WTC11 (cell line): Measurements from ENCODE around the gene RABIF. TPM values are rescaled to one million over a fixed set of nuclear protein-coding genes. Genes with fewer than 3 reads are reported as not detected.

ENCODE experiments used
- ATAC-seq: fragments of 200-7000 bp; cut with Tn5 transposase; 2 replicates; pipeline ENCODE4 v1.10.0; 2021; ENCODE audit warnings: mild to moderate bottlenecking, moderate library complexity
- CTCF ChIA-PET: fragments of 300-600 bp; sonication (Branson Sonifier 250); formaldehyde crosslinking; loops from one replicate; lab custom pipeline; 2021; ENCODE audit warnings: antibody characterized with exemption; lab: Charles Lee
- POLR2A ChIA-PET: fragments of 350-600 bp; sonication (Branson Sonifier 250); formaldehyde crosslinking; loops from one replicate; lab custom pipeline; 2021; ENCODE audit warnings: antibody characterized with exemption; lab: Charles Lee
- DNase-seq: peaks from one replicate; pipeline ENCODE4 v3.0.0; 2021; ENCODE audit warnings: low spot score
- H3K27ac Mint-ChIP-seq: 2 replicates; pipeline ENCODE4 v1.8.0; 2021; ENCODE audit warnings: mixed read lengths
- H3K27me3 Mint-ChIP-seq: 2 replicates; pipeline ENCODE4 v1.8.0; 2021; ENCODE audit warnings: low read depth, mild to moderate bottlenecking, moderate library complexity, mixed read lengths
- H3K36me3 Mint-ChIP-seq: 2 replicates; pipeline ENCODE4 v1.8.0; 2021; ENCODE audit warnings: mixed read lengths
- H3K4me1 Mint-ChIP-seq: 2 replicates; pipeline ENCODE4 v1.8.0; 2022; ENCODE audit warnings: mixed read lengths
- H3K4me3 Mint-ChIP-seq: 2 replicates; pipeline ENCODE4 v1.8.0; 2021; ENCODE audit warnings: mild to moderate bottlenecking, moderate library complexity, mixed read lengths
- H3K9me3 Mint-ChIP-seq: 2 replicates; pipeline ENCODE4 v1.8.0; 2021; ENCODE audit warnings: mixed read lengths
- AR ChIP-seq: fragments of 250-450 bp; sonication (Bioruptor Pico); IDR thresholded peaks from 2 replicates; pipeline ENCODE4 v1.9.0; 2021; ENCODE audit warnings: mild to moderate bottlenecking
- CREB1 ChIP-seq: sonication (generic); formaldehyde crosslinking; IDR thresholded peaks from 2 replicates; pipeline ENCODE4 v1.8.0; 2023; ENCODE audit warnings: mild to moderate bottlenecking, missing genetic modification reagents
- EMX1 ChIP-seq: fragments of 250-450 bp; sonication (Bioruptor Pico); IDR thresholded peaks from 2 replicates; pipeline ENCODE4 v1.8.0; 2021; ENCODE audit warnings: mild to moderate bottlenecking
- FOXP4 ChIP-seq: sonication (generic); formaldehyde crosslinking; IDR thresholded peaks from 2 replicates; pipeline ENCODE4 v1.8.0; 2022; ENCODE audit warnings: mild to moderate bottlenecking, missing genetic modification reagents
- GRHL2 ChIP-seq: fragments of 250-450 bp; sonication (Bioruptor Pico); IDR thresholded peaks from 2 replicates; pipeline ENCODE4 v1.8.0; 2022; ENCODE audit warnings: mild to moderate bottlenecking, moderate library complexity; ENCODE audit not compliant: insufficient replicate concordance, severe bottlenecking
- GTF2I ChIP-seq: fragments of 250-450 bp; sonication (Bioruptor Pico); conservative IDR thresholded peaks from 2 replicates; pipeline ENCODE4 v1.4.0; 2021; ENCODE audit warnings: mild to moderate bottlenecking
- MAX ChIP-seq: sonication (generic); formaldehyde crosslinking; IDR thresholded peaks from 2 replicates; pipeline ENCODE4 v1.8.0; 2022; ENCODE audit warnings: mild to moderate bottlenecking, missing genetic modification reagents
- TEAD4 ChIP-seq: sonication (generic); formaldehyde crosslinking; IDR thresholded peaks from 2 replicates; pipeline ENCODE4 v1.8.0; 2022; ENCODE audit warnings: mild to moderate bottlenecking, missing genetic modification reagents
- ZNF396 ChIP-seq: fragments of 250-450 bp; sonication (Bioruptor Pico); IDR thresholded peaks from 2 replicates; pipeline ENCODE4 v1.8.0; 2021; ENCODE audit warnings: mild to moderate bottlenecking, moderate library complexity, borderline replicate concordance
- total RNA-seq: library from RNA; stranded (reverse); gene quantifications from 3 replicates; pipeline ENCODE4 v1.2.3, GENCODE V29; 2021
- TF ChIP-seq, protein P1 (sequence below): fragments of 250-450 bp; sonication (Bioruptor Pico); IDR thresholded peaks from 2 replicates; pipeline ENCODE4 v1.9.0; 2021; ENCODE audit warnings: mild to moderate bottlenecking
- TF ChIP-seq, protein P2 (sequence below): sonication (generic); formaldehyde crosslinking; IDR thresholded peaks from 2 replicates; pipeline ENCODE4 v1.8.1; 2022; ENCODE audit warnings: low read depth, mild to moderate bottlenecking, moderate library complexity, missing genetic modification reagents, borderline replicate concordance
- TF ChIP-seq, protein P3 (sequence below): fragments of 250-450 bp; sonication (Bioruptor Pico); IDR thresholded peaks from 2 replicates; pipeline ENCODE4 v1.9.0; 2021; ENCODE audit warnings: moderate library complexity, mild to moderate bottlenecking, inconsistent platforms, borderline replicate concordance
- TF ChIP-seq, protein P4 (sequence below): fragments of 250-450 bp; sonication (Bioruptor Pico); IDR thresholded peaks from 2 replicates; pipeline ENCODE4 v2.1.2; 2022; ENCODE audit warnings: mild to moderate bottlenecking, moderate library complexity
- TF ChIP-seq, protein P5 (sequence below): sonication (generic); formaldehyde crosslinking; IDR thresholded peaks from 2 replicates; pipeline ENCODE4 v1.8.0; 2022; ENCODE audit warnings: mild to moderate bottlenecking, missing genetic modification reagents
- TF ChIP-seq, protein P6 (sequence below): sonication (generic); formaldehyde crosslinking; IDR thresholded peaks from 2 replicates; pipeline ENCODE4 v1.8.1; 2023; ENCODE audit warnings: mild to moderate bottlenecking, moderate library complexity, missing genetic modification reagents

Gene RABIF
- total RNA-seq, 1 experiment from 2014 or later, result 6.6 TPM

- H3K27me3 Mint-ChIP-seq, result no peaks in the 10 kb centered on the region
- TF ChIP-seq, protein P1, sequence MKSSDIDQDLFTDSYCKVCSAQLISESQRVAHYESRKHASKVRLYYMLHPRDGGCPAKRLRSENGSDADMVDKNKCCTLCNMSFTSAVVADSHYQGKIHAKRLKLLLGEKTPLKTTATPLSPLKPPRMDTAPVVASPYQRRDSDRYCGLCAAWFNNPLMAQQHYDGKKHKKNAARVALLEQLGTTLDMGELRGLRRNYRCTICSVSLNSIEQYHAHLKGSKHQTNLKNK, result no peak
- TF ChIP-seq CREB1 (no peak), GTF2I (CRISPR knock-in tag) (no peak), GRHL2 (CRISPR knock-in tag) (no peak)
- TF ChIP-seq, protein P2, sequence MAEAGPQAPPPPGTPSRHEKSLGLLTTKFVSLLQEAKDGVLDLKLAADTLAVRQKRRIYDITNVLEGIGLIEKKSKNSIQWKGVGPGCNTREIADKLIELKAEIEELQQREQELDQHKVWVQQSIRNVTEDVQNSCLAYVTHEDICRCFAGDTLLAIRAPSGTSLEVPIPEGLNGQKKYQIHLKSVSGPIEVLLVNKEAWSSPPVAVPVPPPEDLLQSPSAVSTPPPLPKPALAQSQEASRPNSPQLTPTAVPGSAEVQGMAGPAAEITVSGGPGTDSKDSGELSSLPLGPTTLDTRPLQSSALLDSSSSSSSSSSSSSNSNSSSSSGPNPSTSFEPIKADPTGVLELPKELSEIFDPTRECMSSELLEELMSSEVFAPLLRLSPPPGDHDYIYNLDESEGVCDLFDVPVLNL (CRISPR knock-in tag), result no peak
- TF ChIP-seq, protein P3, sequence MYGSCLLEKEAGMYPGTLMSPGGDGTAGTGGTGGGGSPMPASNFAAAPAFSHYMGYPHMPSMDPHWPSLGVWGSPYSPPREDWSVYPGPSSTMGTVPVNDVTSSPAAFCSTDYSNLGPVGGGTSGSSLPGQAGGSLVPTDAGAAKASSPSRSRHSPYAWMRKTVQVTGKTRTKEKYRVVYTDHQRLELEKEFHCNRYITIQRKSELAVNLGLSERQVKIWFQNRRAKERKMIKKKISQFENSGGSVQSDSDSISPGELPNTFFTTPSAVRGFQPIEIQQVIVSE (CRISPR knock-in tag), result no peak
- TF ChIP-seq, protein P4, sequence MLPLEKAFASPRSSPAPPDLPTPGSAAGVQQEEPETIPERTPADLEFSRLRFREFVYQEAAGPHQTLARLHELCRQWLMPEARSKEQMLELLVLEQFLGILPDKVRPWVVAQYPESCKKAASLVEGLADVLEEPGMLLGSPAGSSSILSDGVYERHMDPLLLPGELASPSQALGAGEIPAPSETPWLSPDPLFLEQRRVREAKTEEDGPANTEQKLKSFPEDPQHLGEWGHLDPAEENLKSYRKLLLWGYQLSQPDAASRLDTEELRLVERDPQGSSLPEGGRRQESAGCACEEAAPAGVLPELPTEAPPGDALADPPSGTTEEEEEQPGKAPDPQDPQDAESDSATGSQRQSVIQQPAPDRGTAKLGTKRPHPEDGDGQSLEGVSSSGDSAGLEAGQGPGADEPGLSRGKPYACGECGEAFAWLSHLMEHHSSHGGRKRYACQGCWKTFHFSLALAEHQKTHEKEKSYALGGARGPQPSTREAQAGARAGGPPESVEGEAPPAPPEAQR (CRISPR knock-in tag), result no peak
- TF ChIP-seq, all 79 proteins: peak for 0
- no peak overlapping the region for H3K27ac Mint-ChIP-seq
- ATAC-seq (no peak), DNase-seq (no peak)
- H3K9me3 Mint-ChIP-seq, result no peaks in the 10 kb centered on the region
- peaks cover 32% of the 10 kb centered on the region for H3K36me3 Mint-ChIP-seq
- H3K4me3 Mint-ChIP-seq, result no peak overlapping the region
- peaks cover 14% of the 10 kb centered on the region for H3K4me1 Mint-ChIP-seq
- ChIA-PET CTCF (no interaction called here), POLR2A (interaction anchor here (2.0 kb wide), 1 partner anchor 29 kb away, joined by 6 read pairs; the partner anchor contains the start of gene RABIF)
Measured at GRCh38 chr1:202858789-202859414, 30.0 kb downstream of the RABIF start.

DNA sequence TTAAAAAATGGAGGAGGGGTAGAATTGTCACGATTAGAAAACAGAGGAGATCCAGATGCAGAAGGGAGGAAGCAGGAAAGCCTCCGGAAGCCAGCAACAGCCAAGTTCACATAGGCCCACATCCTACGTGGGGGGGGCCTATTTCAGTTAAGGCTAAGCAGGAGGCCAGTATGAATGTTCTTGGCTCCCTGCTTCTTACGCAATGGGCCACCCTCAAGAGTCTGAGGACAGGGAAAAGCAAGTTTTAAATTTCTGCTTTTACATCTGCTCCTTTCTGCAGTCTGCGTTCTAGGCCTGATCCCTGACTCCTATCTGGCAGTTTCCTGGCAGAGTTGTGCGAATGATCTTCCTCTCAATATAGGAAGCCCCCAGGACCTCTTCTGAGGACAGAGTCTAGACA, 30.6 kb downstream of the RABIF start:
- POLR2A ChIA-PET, result no interaction called here
- DNase-seq (no peak), ATAC-seq (no peak)
- no peaks in the 10 kb centered on the region for H3K27me3 Mint-ChIP-seq
- peaks cover 14% of the 10 kb centered on the region for H3K4me1 Mint-ChIP-seq
- H3K36me3 Mint-ChIP-seq, result peaks cover 32% of the 10 kb centered on the region
- TF ChIP-seq AR (CRISPR knock-in tag), result no peak
- TF ChIP-seq MAX (CRISPR knock-in tag), result no peak
- no peak for TF ChIP-seq ZNF396 (CRISPR knock-in tag)
- TF ChIP-seq, protein P5, sequence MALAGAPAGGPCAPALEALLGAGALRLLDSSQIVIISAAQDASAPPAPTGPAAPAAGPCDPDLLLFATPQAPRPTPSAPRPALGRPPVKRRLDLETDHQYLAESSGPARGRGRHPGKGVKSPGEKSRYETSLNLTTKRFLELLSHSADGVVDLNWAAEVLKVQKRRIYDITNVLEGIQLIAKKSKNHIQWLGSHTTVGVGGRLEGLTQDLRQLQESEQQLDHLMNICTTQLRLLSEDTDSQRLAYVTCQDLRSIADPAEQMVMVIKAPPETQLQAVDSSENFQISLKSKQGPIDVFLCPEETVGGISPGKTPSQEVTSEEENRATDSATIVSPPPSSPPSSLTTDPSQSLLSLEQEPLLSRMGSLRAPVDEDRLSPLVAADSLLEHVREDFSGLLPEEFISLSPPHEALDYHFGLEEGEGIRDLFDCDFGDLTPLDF (CRISPR knock-in tag), result no peak
- no peak overlapping the region for H3K4me3 Mint-ChIP-seq
- H3K9me3 Mint-ChIP-seq, result no peaks in the 10 kb centered on the region
- CTCF ChIA-PET, result no interaction called here
- H3K27ac Mint-ChIP-seq, result no peak overlapping the region

GRCh38 chr1:202857136-202857610, 31.8 kb downstream of the RABIF start:
- ChIA-PET POLR2A (no interaction called here), CTCF (no interaction called here)
- Mint-ChIP-seq H3K36me3 (peaks cover 42% of the 10 kb centered on the region), H3K4me3 (no peak overlapping the region), H3K4me1 (peaks cover 14% of the 10 kb centered on the region), H3K9me3 (no peaks in the 10 kb centered on the region), H3K27ac (no peak overlapping the region), H3K27me3 (no peaks in the 10 kb centered on the region)
- DNase-seq (no peak), ATAC-seq (no peak)
- TF ChIP-seq, protein P4 (CRISPR knock-in tag), result no peak
- TF ChIP-seq MAX (CRISPR knock-in tag) (no peak), TEAD4 (CRISPR knock-in tag) (no peak), FOXP4 (CRISPR knock-in tag) (no peak), EMX1 (CRISPR knock-in tag) (no peak)
- TF ChIP-seq, protein P6, sequence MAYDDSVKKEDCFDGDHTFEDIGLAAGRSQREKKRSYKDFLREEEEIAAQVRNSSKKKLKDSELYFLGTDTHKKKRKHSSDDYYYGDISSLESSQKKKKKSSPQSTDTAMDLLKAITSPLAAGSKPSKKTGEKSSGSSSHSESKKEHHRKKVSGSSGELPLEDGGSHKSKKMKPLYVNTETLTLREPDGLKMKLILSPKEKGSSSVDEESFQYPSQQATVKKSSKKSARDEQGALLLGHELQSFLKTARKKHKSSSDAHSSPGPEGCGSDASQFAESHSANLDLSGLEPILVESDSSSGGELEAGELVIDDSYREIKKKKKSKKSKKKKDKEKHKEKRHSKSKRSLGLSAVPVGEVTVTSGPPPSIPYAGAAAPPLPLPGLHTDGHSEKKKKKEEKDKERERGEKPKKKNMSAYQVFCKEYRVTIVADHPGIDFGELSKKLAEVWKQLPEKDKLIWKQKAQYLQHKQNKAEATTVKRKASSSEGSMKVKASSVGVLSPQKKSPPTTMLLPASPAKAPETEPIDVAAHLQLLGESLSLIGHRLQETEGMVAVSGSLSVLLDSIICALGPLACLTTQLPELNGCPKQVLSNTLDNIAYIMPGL, result no peak
